ENCODE data around the gene GOLGA6A.
"Not testable (repeated sequence)": the region's sequence is repeated elsewhere in the genome, so short reads cannot be mapped to it uniquely, and the experiment has no call there.

GOLGA6A gene

DNA sequence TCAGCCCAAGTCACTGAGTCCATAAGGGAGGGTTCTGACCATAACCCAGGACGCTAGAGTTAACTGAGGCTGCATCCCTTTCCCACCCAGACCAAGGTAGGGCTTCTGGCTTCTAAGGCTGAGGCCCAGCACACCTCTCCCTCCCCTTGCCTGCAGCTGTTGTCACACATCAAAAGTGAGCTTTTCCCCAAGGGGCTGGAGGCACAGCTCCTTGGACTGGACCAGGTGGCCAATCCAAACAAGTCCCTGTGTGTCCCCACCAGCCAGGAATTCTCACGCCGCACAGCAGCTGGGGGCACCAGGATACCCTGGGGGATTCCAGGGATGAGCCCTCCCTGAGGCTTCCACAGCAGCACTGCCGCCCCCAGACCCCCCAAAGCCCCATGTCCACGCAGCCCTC is 25.8 kb upstream of the GOLGA6A start:
- DNase-seq (ENCODE audit: low spot score) = no peak

DNA sequence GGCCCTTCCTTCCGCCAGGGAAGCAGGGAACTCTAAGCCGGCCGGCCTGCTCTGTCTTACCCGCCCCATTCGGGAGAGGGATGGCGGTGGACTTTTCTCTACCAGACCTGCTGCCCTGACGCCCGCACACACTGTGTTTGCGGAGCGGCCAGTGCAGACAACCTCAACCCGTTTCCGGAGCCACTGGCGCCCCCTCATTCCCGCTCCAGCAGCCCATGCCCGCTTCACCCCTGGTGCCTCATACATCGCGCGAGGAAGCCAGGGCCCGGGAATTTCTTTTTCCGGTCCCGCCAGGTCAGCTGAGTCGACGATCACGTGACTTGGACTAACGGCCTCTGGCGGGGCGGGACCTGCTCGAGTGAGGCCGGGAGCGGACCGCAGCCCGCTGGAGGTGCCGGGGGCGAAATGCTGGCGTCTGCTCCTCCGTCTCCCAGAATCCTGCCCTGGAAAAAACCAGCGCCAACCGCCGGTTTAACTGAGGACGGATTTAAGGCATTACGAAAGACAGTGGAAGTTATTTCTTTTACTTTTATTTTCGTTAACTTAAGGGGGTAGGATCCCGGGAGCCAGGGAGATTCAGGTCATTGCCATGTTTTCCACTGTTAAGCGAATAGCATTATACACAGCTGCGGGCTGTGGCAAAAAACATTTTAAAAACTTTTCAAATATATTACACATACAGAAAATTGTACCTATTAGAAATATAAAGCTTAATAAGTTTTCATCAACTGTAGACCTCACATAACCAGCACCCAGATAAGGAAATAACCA is 17.8 kb upstream of the GOLGA6A start:
- DNase-seq (ENCODE audit: low spot score) = peak; percentile 48

GRCh38 chr15:74096753-74097474 is 14.6 kb upstream of the GOLGA6A start:
- not testable (repeated sequence) for DNase-seq (ENCODE audit: low spot score)

- not testable (repeated sequence) for DNase-seq (ENCODE audit: low spot score)
Observed at GRCh38 chr15:74095610-74096009, 13.3 kb upstream of the GOLGA6A start.

- DNase-seq (ENCODE audit: low spot score) = not testable (repeated sequence)
Observed at GRCh38 chr15:74094567-74094966, 12.2 kb upstream of the GOLGA6A start.

- DNase-seq (ENCODE audit: low spot score) = not testable (repeated sequence)
Observed at GRCh38 chr15:74075781-74076180, 6.6 kb downstream of the GOLGA6A start.

DNA sequence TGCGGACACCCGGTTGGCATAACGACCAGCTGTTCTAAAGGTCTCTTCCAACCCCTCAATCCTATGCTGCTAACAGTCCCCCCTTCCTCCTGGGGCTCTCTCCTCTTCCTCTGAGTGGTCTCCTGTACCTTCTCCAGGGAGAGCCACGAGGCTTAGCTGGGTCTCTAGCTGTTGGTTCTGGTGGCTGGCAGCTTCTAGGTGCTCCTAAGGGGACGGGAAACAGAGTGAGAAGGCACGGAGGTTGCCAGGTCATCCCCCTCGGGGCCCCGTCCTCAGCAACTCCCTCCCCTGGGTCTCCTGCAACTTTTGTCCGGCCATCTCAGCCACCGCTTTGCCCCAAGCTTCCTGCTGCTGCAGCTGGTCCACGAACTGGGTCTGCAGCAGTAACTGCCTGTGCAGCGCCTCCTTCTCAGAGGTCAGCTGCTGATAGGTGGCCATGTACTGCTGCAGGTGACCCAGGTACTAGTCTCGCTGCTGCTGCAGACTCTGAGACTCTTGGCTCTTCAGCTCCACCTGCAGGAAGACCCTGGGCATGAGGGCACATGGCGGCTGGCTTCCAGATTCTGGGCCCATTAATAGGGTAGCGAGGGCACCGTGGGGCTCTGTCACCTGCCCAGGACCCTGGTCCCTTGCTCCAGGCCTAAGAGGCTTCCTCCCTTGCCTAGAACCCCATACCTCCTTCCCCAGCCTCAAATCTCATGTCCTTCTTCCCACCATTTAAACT is 9.6 kb downstream of the GOLGA6A start:
- DNase-seq (ENCODE audit: low spot score) = not testable (repeated sequence)

- DNase-seq (ENCODE audit: low spot score) = not testable (repeated sequence)
Observed at GRCh38 chr15:74072132-74072531, 10.2 kb downstream of the GOLGA6A start.

GRCh38 chr15:74071645-74072044 is 10.7 kb downstream of the GOLGA6A start:
- DNase-seq (ENCODE audit: low spot score) = not testable (repeated sequence)

DNA sequence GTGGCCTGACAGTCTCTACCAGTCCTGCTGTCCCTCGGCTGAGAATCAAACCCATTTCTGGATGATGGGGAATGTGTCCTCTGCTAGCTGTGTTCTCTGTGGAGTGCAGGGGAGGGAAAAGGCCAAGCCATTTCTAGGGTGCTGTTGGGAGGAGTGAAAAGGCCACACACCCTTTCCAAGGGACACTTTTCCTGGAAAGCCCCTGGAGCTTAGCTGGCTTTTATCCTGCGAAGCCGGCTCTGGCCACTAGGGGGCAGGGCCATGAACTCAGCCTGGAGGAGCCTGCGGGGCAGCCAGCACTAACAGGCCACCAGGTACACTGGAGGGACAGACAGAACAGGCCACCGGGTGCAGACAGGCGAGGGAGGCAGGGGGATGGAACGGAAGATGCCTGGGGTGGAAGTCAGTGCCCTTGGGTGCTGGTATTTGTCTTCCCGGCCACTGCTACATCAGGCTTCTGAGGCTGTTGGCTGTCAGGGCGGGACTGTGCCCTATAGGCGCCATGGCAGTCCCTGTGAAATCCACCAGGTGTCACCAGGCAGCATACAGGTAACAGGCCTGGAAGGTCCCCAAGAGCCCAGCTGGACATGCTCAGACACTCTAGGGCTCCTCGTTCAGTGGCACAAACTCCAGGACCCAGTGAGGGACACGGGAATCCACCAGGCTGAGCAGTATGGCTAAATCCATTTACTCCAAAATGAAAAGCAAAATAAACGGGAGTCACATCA is 16.5 kb downstream of the GOLGA6A start:
- DNase-seq (ENCODE audit: low spot score) = not testable (repeated sequence)

DNA sequence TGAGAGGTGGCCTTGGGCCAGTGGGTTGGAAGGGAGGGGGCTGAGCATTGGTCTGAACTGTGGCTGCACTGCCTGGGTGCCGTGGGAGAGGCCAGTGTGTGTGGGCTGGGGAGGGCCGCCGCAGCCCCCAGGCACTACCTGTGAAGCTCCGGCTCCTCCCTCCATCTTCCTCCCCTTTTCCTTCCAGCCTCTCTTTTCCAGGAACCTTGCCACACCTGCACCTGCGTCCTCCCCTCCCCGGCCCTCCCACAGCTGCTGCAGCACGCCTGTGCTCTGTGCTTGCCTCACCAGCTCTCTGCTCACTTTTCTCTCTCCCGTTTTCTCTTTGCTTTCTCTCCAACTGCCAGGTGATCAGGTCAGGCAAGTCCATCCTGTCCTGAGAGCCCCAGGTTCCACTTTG is 17.5 kb downstream of the GOLGA6A start:
- not testable (repeated sequence) for DNase-seq (ENCODE audit: low spot score)

GRCh38 chr15:74064183-74064582 is 18.2 kb downstream of the GOLGA6A start:
- not testable (repeated sequence) for DNase-seq (ENCODE audit: low spot score)

GRCh38 chr15:74063425-74064146 is 18.8 kb downstream of the GOLGA6A start:
- DNase-seq (ENCODE audit: low spot score) = not testable (repeated sequence)

DNA sequence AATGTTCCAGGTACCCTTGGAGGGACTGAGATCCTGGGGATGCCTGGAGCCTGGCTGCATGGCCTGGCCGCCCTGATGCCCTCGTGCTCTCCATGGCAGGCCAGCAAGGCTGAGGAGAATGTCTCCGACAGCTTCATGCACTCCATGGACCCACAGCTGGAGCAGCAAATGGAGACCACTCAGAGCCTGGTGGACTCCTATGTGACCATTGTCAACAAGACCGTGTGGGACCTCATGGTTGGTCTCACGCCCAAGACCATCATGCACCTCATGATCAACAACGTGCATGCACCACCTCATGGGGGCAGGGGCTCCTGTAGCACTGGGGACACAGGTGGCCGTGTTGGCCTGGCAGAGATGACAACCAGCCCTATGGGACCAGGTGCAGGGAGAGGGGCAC is 19.7 kb downstream of the GOLGA6A start:
- no peak for DNase-seq (ENCODE audit: low spot score)

- no peak for DNase-seq (ENCODE audit: low spot score)
Observed at GRCh38 chr15:74062236-74062635, 20.1 kb downstream of the GOLGA6A start.

DNA sequence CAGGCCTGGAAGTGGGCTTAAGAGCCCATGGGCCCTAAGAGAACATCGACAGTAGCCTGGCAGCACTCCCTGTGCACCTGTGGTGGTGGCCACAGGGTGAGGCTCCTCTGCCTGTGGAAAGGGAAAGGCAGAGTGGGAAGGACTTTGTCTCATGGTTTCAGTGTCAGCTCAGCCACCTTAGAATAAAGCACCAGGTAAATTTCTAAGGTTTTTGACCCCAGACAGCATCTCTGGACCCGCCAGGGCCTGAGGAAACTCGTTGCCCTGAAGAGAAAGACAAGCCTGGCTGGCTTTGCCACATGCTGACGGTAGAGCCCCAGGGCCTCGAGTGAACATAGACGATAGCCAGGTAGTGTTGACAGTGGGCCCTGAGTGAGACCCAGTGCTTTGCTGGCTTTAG is 22.1 kb downstream of the GOLGA6A start:
- DNase-seq (ENCODE audit: low spot score) = no peak

- DNase-seq (ENCODE audit: low spot score) = not testable (repeated sequence)
Observed at GRCh38 chr15:74059050-74059833, 23.1 kb downstream of the GOLGA6A start.

- not testable (repeated sequence) for DNase-seq (ENCODE audit: low spot score)
Observed at GRCh38 chr15:74056330-74056729, 26.0 kb downstream of the GOLGA6A start.

DNA sequence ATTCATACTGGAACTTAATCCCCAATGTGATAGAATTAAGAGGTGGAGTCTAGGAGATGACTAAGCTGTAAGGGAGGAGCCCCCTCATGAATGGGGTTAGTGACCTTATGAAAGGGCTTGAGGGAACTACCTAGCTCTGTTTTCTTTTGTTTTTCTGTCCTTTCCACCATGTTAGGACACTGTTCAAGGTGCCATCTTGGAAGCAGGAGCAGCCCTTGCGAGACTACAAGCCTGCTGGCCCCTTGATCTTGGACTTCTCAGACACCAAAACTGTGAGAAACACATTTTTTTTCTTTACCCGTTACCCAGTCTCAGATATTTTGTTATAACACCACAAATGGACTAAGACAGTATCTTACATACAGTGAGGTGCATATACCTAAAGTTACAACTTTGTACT is 26.5 kb downstream of the GOLGA6A start:
- DNase-seq (ENCODE audit: low spot score) = no peak

GRCh38 chr15:74053941-74054529 is 28.3 kb downstream of the GOLGA6A start:
- peak; percentile 36 for DNase-seq (ENCODE audit: low spot score)
